ENCODE measurements around the gene CHSY1. TPM values are rescaled to one million over a fixed set of nuclear protein-coding genes. Genes with fewer than 3 reads are reported as not detected.

Gene CHSY1
- total and polyA plus RNA-seq, 7 donors, result 1.8 to 13.6 (median 11.2) TPM

- 94 to 96% methylated on average over 7 of the region's 7 CpGs for WGBS, 2 donors
- intact Hi-C loops (cut with DNase I), result no loop called here
- no peak for DNase-seq
- TF ChIP-seq CTCF (IDR thresholded peaks at IDR 0.05), result no peak
- TF ChIP-seq POLR2A (IDR thresholded peaks at IDR 0.05), result no peak
- Histone ChIP-seq H3K27ac (no peak overlapping the region), H3K36me3 (no peaks in the 10 kb centered on the region), H3K27me3 (no peaks in the 10 kb centered on the region), H3K4me3 (no peak overlapping the region), H3K9me3 (no peaks in the 10 kb centered on the region), H3K4me1 (peaks cover 0 to 30% (median 21%) of the 10 kb centered on the region in 4 donors)
These were observed 67.0 kb downstream of the CHSY1 start for GRCh38 chr15:101184830-101185229.

- 80 to 84% methylated on average over 5 of the region's 5 CpGs for WGBS, 2 donors
- no peaks in the 10 kb centered on the region for H3K27me3 ChIP-seq
- no peak for DNase-seq
- no peaks in the 10 kb centered on the region for H3K36me3 ChIP-seq
- no peaks in the 10 kb centered on the region for H3K9me3 ChIP-seq
- H3K27ac ChIP-seq, result no peak overlapping the region
- H3K4me1 ChIP-seq, result peaks cover 0 to 21% (median 12%) of the 10 kb centered on the region in 4 donors
- no peak for TF ChIP-seq CTCF (IDR thresholded peaks at IDR 0.05)
- TF ChIP-seq POLR2AphosphoS5 (IDR thresholded peaks at IDR 0.05), result no peak
- no peak for TF ChIP-seq EP300 (IDR thresholded peaks at IDR 0.05)
- TF ChIP-seq POLR2A (IDR thresholded peaks at IDR 0.05), result no peak
- no peak overlapping the region for H3K4me3 ChIP-seq
- intact Hi-C loops (cut with DNase I), result no loop called here
These were observed 67.9 kb downstream of the CHSY1 start for GRCh38 chr15:101183931-101184305.

GRCh38 chr15:101183226-101183930, 68.5 kb downstream of the CHSY1 start:
- no peak overlapping the region for H3K27ac ChIP-seq
- H3K4me3 ChIP-seq, result no peak overlapping the region
- H3K9me3 ChIP-seq, result no peaks in the 10 kb centered on the region
- 79 to 89% methylated on average over 9 of the region's 9 CpGs for WGBS, 2 donors
- peaks cover 0 to 4% (median 0%) of the 10 kb centered on the region in 4 donors for H3K36me3 ChIP-seq
- no peak for DNase-seq
- no peaks in the 10 kb centered on the region for H3K27me3 ChIP-seq
- peaks cover 0 to 16% (median 8%) of the 10 kb centered on the region in 4 donors for H3K4me1 ChIP-seq
- TF ChIP-seq EP300 (IDR thresholded peaks at IDR 0.05) (no peak), POLR2A (IDR thresholded peaks at IDR 0.05) (no peak)
- intact Hi-C loops (cut with DNase I), result no loop called here

GRCh38 chr15:101182215-101182614, 69.6 kb downstream of the CHSY1 start:
- WGBS, 2 donors, result 73 to 83% methylated on average over 4 of the region's 4 CpGs
- intact Hi-C loops (cut with DNase I), result no loop called here
- no peaks in the 10 kb centered on the region for H3K9me3 ChIP-seq
- peaks cover 0 to 4% (median 1%) of the 10 kb centered on the region in 4 donors for H3K4me1 ChIP-seq
- peaks cover 0 to 16% (median 0%) of the 10 kb centered on the region in 4 donors for H3K36me3 ChIP-seq
- H3K27ac ChIP-seq, result no peak overlapping the region
- no peaks in the 10 kb centered on the region for H3K27me3 ChIP-seq
- DNase-seq, result no peak
- H3K4me3 ChIP-seq, result no peak overlapping the region
- TF ChIP-seq CTCF (IDR thresholded peaks at IDR 0.05), result no peak
- no peak for TF ChIP-seq EP300 (IDR thresholded peaks at IDR 0.05)
- no peak for TF ChIP-seq POLR2A (IDR thresholded peaks at IDR 0.05)
- TF ChIP-seq POLR2AphosphoS5 (IDR thresholded peaks at IDR 0.05), result no peak

GRCh38 chr15:101181349-101181748, 70.5 kb downstream of the CHSY1 start:
- no peak overlapping the region for H3K4me3 ChIP-seq
- H3K9me3 ChIP-seq, result no peaks in the 10 kb centered on the region
- TF ChIP-seq POLR2AphosphoS5 (IDR thresholded peaks at IDR 0.05) (no peak), POLR2A (IDR thresholded peaks at IDR 0.05) (no peak), CTCF (IDR thresholded peaks at IDR 0.05) (no peak), EP300 (IDR thresholded peaks at IDR 0.05) (no peak)
- no peak for DNase-seq
- H3K27me3 ChIP-seq, result no peaks in the 10 kb centered on the region
- 88 to 90% methylated on average over 4 of the region's 4 CpGs for WGBS, 2 donors
- no peak overlapping the region for H3K27ac ChIP-seq
- peaks cover 0 to 17% (median 0%) of the 10 kb centered on the region in 4 donors for H3K36me3 ChIP-seq
- H3K4me1 ChIP-seq, result peaks cover 0 to 6% (median 0%) of the 10 kb centered on the region in 4 donors
- intact Hi-C loops (cut with DNase I), result no loop called here
